CD14-positive monocyte (primary cell): ENCODE measurements around the gene MORC3. TPM values are rescaled to one million over a fixed set of nuclear protein-coding genes. Genes with fewer than 3 reads are reported as not detected.
A peak's percentile ranks its signal among the peaks of the same experiment; 100 is the strongest.

Experiments used
- DNase-seq, 3 donors: peaks; one replicate each; pipeline ENCODE4 v3.0.0-alpha.2; 2011 to 2022
- H2AFZ ChIP-seq: 2 replicates; pipeline ENCODE4 v1.6.0; 2012; ENCODE audit warnings: mild to moderate bottlenecking, low read depth, low read length, inconsistent platforms; ENCODE audit not compliant: insufficient read depth, poor library complexity, severe bottlenecking
- H3K27ac ChIP-seq, 2 donors: 1 replicate in 1 of 2; 2 replicates in 1 of 2; pipeline ENCODE4 v1.5.1; 2012 to 2013; ENCODE audit warnings: low read length in 2 of 2, control low read depth in 1 of 2, inconsistent platforms in 1 of 2, low read depth in 1 of 2, mild to moderate bottlenecking in 1 of 2
- H3K27me3 ChIP-seq, 2 donors: one replicate each; pipeline versions ENCODE4 v1.6.0 to v1.6.1; 2011 to 2013; ENCODE audit warnings: low read length in 2 of 2; ENCODE audit not compliant: control insufficient read depth in 2 of 2, insufficient read depth in 2 of 2
- H3K36me3 ChIP-seq, 2 donors: replicated peaks in 1 of 2; 1 replicate in 1 of 2; 2 replicates in 1 of 2; pipeline versions ENCODE4 v1.5.1 to v1.6.1; 2012 to 2013; ENCODE audit warnings: low read length in 2 of 2, control low read depth in 1 of 2, inconsistent platforms in 1 of 2, mild to moderate bottlenecking in 1 of 2; ENCODE audit not compliant: insufficient read depth in 2 of 2, control insufficient read depth in 1 of 2
- H3K4me1 ChIP-seq, 2 donors: 1 replicate in 1 of 2; 2 replicates in 1 of 2; pipeline versions ENCODE4 v1.5.1 to v1.6.1; 2012 to 2013; ENCODE audit warnings: low read length in 2 of 2, control low read depth in 1 of 2, inconsistent platforms in 1 of 2, mild to moderate bottlenecking in 1 of 2, moderate library complexity in 1 of 2; ENCODE audit not compliant: insufficient read depth in 2 of 2, control insufficient read depth in 1 of 2
- H3K4me2 ChIP-seq: replicated peaks from 2 replicates; pipeline ENCODE3; 2012; ENCODE audit warnings: low read length, moderate library complexity, mild to moderate bottlenecking; ENCODE audit not compliant: poor library complexity, severe bottlenecking; ENCODE audit errors: extremely low read depth
- H3K4me3 ChIP-seq, 3 experiments: fragments of 200-600 bp in 1 of 3; sonication (generic) in 1 of 3; replicated peaks in 1 of 3; 1 replicate in 2 of 3; 2 replicates in 1 of 3; pipeline ENCODE4 v1.5.1; 2011 to 2013; ENCODE audit warnings: low read length in 3 of 3, mild to moderate bottlenecking in 3 of 3, control low read depth in 2 of 3, low read depth in 2 of 3, inconsistent platforms in 1 of 3, moderate library complexity in 1 of 3
- H3K79me2 ChIP-seq: 2 replicates; pipeline ENCODE4 v1.6.0; 2012; ENCODE audit warnings: mild to moderate bottlenecking, control low read depth, inconsistent platforms, low read length, moderate library complexity; ENCODE audit not compliant: insufficient read depth
- H3K9ac ChIP-seq: 2 replicates; pipeline ENCODE4 v1.6.0; 2017; ENCODE audit warnings: low read length, mild to moderate bottlenecking; ENCODE audit not compliant: insufficient read depth, poor library complexity, severe bottlenecking
- H3K9me3 ChIP-seq, 2 donors: replicated peaks in 1 of 2; 1 replicate in 1 of 2; 2 replicates in 1 of 2; pipeline versions ENCODE4 v1.5.1 to v1.6.1; 2012 to 2013; ENCODE audit warnings: low read length in 2 of 2, control low read depth in 1 of 2; ENCODE audit not compliant: control insufficient read depth in 1 of 2, insufficient read depth in 1 of 2
- H4K20me1 ChIP-seq: 2 replicates; pipeline ENCODE4 v1.6.0; 2012; ENCODE audit warnings: mild to moderate bottlenecking, low read length, control low read depth, moderate library complexity; ENCODE audit not compliant: insufficient read depth
- H3K27ac Mint-ChIP-seq, 7 donors: one replicate each; pipeline ENCODE4 v1.8.0; 2020; ENCODE audit warnings: mild to moderate bottlenecking in 7 of 7, mixed read lengths in 7 of 7, moderate library complexity in 6 of 7, inconsistent platforms in 2 of 7
- H3K27me3 Mint-ChIP-seq, 3 donors: one replicate each; pipeline ENCODE4 v1.8.0; 2021 to 2022; ENCODE audit warnings: low read depth in 3 of 3, mild to moderate bottlenecking in 3 of 3, mixed read lengths in 3 of 3, moderate library complexity in 3 of 3, inconsistent platforms in 1 of 3
- H3K36me3 Mint-ChIP-seq, 2 donors: one replicate each; pipeline ENCODE4 v1.8.0; 2020; ENCODE audit warnings: mixed read lengths in 2 of 2, inconsistent platforms in 1 of 2, mild to moderate bottlenecking in 1 of 2
- H3K4me1 Mint-ChIP-seq: one replicate; pipeline ENCODE4 v1.8.0; 2020; ENCODE audit warnings: mild to moderate bottlenecking, mixed read lengths
- H3K4me3 Mint-ChIP-seq, 2 donors: one replicate each; pipeline ENCODE4 v1.8.0; 2020; ENCODE audit warnings: mild to moderate bottlenecking in 2 of 2, mixed read lengths in 2 of 2, moderate library complexity in 1 of 2
- H3K9me3 Mint-ChIP-seq, 7 donors: one replicate each; pipeline ENCODE4 v1.8.0; 2020 to 2022; ENCODE audit warnings: mixed read lengths in 7 of 7, mild to moderate bottlenecking in 6 of 7, moderate library complexity in 6 of 7, inconsistent platforms in 2 of 7
- whole genome bisulfite sequencing: methylation state at CpG from one replicate; pipeline ENCODE4 v1.1.5; 2013; ENCODE audit warnings: missing lambda C conversion rate; ENCODE audit not compliant: insufficient coverage; 5-methylcytosine and 5-hydroxymethylcytosine counted together
- intact Hi-C, 2 donors: fragments of 100-400 bp; cut with micrococcal nuclease; formaldehyde crosslinking; loops; one replicate each; pipeline versions ENCODE4 v1.15.0 to v1.15.1; 2023
- polyA plus RNA-seq, 3 donors: library from polyadenylated mRNA; depleted of rRNA in 1 of 3; unstranded in 2 of 3; stranded (reverse) in 1 of 3; fragments of 300-500 nt in 2 of 3; fragments of >200 nt in 1 of 3; fragmentation: Illumina TruSeq in 2 of 3; gene quantifications; 1 replicate in 2 of 3; 2 replicates in 1 of 3; pipeline ENCODE4 v1.2.3, GENCODE V29; 2012 to 2021
- TF ChIP-seq, protein P1 (sequence below): fragments of 200-600 bp; IDR thresholded peaks from one replicate; pipeline ENCODE4 v1.8.0; 2022; ENCODE audit warnings: antibody characterized with exemption, mild to moderate bottlenecking

The MORC3 gene
- polyA plus RNA-seq, 3 donors: 16.3 to 27.6 (median 25.5) TPM

DNA sequence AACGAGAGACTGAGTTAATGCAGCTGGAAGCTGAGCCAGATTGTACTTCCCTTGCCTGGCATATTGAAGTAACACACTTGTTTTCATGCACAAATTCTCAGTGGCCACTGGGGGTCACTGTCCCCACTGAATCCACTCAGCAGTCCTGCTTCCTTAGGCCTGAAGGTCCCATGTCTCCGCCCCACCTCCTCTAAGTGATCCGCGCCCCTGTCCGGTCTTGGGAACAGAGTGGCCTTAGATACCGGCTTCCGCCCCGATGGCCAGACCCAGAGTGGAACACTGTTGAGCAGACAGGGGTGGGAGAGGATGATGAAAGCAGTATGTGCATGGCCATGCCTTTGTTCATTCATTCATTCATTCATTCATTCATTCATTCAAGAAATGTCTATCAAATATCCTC is 100.0 kb downstream of the MORC3 start:
- Histone ChIP-seq H4K20me1 (no peaks in the 10 kb centered on the region), H3K36me3 (peaks cover 2 to 18% of the 10 kb centered on the region in 2 donors), H3K9ac (no peak overlapping the region), H3K9me3 (no peaks in the 10 kb centered on the region), H3K4me3 (no peak overlapping the region), H3K79me2 (no peaks in the 10 kb centered on the region), H3K4me1 (no peaks in the 10 kb centered on the region), H3K4me2 (no peak overlapping the region), H2AFZ (no peak overlapping the region), H3K27me3 (no peaks in the 10 kb centered on the region), H3K27ac (no peak overlapping the region)
- TF ChIP-seq, protein P1, sequence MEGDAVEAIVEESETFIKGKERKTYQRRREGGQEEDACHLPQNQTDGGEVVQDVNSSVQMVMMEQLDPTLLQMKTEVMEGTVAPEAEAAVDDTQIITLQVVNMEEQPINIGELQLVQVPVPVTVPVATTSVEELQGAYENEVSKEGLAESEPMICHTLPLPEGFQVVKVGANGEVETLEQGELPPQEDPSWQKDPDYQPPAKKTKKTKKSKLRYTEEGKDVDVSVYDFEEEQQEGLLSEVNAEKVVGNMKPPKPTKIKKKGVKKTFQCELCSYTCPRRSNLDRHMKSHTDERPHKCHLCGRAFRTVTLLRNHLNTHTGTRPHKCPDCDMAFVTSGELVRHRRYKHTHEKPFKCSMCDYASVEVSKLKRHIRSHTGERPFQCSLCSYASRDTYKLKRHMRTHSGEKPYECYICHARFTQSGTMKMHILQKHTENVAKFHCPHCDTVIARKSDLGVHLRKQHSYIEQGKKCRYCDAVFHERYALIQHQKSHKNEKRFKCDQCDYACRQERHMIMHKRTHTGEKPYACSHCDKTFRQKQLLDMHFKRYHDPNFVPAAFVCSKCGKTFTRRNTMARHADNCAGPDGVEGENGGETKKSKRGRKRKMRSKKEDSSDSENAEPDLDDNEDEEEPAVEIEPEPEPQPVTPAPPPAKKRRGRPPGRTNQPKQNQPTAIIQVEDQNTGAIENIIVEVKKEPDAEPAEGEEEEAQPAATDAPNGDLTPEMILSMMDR: peak; percentile 74
- no peaks in the 10 kb centered on the region for H3K9me3 Mint-ChIP-seq
- peaks cover 0 to 4% (median 0%) of the 10 kb centered on the region in 3 donors for H3K27me3 Mint-ChIP-seq
- intact Hi-C loops: loop anchor here in 1 of 2 donors (2.0 to 10.0 kb wide), 3 partner anchors 37 to 507 kb away; no protein-coding TSS in a partner anchor
- peaks cover 12 to 27% of the 10 kb centered on the region in 2 donors for H3K36me3 Mint-ChIP-seq
- WGBS: 0% methylated on average over 1 of the region's 8 CpGs
- peaks cover 8% of the 10 kb centered on the region for H3K4me1 Mint-ChIP-seq
- no peak overlapping the region for H3K4me3 Mint-ChIP-seq
- peak; percentile 55 to 74 (median 74) for DNase-seq
- H3K27ac Mint-ChIP-seq: no peak overlapping the region

DNA sequence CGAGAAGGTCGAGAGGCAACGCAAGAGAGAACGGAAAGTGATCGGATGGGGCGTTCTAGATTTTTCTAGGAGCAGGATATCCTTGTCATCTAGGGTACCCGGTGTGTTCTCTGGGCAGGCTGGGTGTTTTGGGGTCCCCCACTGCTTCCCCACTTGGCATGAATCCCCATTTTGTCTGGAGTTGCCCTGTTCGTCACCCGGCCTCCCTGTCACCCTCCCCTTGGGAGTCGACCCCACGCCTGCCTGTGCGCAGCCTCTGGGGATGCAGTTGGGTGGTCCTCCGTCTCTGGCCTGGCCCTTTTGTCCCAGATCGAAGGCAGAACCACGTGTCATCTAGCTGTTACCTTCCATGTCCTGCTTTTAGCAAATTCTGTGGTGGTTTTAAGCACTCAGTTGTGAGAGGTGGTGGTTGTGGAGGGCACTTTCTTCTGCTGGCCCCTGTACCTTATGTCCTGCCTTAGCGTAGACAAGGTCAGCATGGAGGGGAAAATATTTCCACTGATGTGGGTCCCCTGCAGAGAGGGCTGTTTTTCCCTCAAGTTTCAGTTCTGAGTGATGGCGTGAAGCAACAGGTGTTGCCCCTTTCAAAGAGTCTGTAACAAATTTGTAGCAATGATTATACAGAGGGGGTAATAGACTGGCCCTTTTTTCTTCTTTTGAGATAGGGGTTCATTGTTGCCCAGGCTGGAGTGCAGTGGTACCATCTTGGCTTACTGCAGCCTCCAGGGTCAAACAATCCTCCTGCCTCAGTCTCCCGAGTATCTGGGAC is 100.8 kb downstream of the MORC3 start:
- Mint-ChIP-seq H3K27me3 (peaks cover 0 to 4% (median 0%) of the 10 kb centered on the region in 3 donors), H3K9me3 (no peaks in the 10 kb centered on the region), H3K36me3 (peaks cover 6 to 19% of the 10 kb centered on the region in 2 donors), H3K4me1 (peaks cover 8% of the 10 kb centered on the region), H3K4me3 (no peak overlapping the region), H3K27ac (peak overlapping the region in 3 of 7 donors; percentile 39 to 73 (median 49))
- Histone ChIP-seq H3K4me3 (no peak overlapping the region), H3K4me2 (no peak overlapping the region), H3K4me1 (no peaks in the 10 kb centered on the region), H3K36me3 (peaks cover 2 to 11% of the 10 kb centered on the region in 2 donors), H3K79me2 (no peaks in the 10 kb centered on the region), H2AFZ (no peak overlapping the region), H3K27me3 (no peaks in the 10 kb centered on the region), H3K27ac (no peak overlapping the region), H4K20me1 (no peaks in the 10 kb centered on the region), H3K9ac (no peak overlapping the region), H3K9me3 (no peaks in the 10 kb centered on the region)
- WGBS: 93% methylated on average over 18 of the region's 18 CpGs
- TF ChIP-seq, protein P1: no peak
- no peak for DNase-seq
- intact Hi-C loops: loop anchor here in 1 of 2 donors (2.0 to 10.0 kb wide), 3 partner anchors 37 to 506 kb away; no protein-coding TSS in a partner anchor
